ENCODE measurements around the gene B3GAT1.

The B3GAT1 gene

GRCh38 chr11:134441281-134441680, 29.2 kb upstream of the B3GAT1 start:
- DNase-seq (ENCODE audit: low spot score): no peak

- DNase-seq (ENCODE audit: low spot score): no peak
Measured at GRCh38 chr11:134440851-134441250, 28.8 kb upstream of the B3GAT1 start.

- DNase-seq (ENCODE audit: low spot score): no peak
Measured at GRCh38 chr11:134438542-134439537, 26.8 kb upstream of the B3GAT1 start.

- no peak for DNase-seq (ENCODE audit: low spot score)
Measured at GRCh38 chr11:134437821-134438220, 25.8 kb upstream of the B3GAT1 start.

GRCh38 chr11:134436781-134437180, 24.7 kb upstream of the B3GAT1 start:
- no peak for DNase-seq (ENCODE audit: low spot score)

GRCh38 chr11:134433806-134434205, 21.8 kb upstream of the B3GAT1 start:
- DNase-seq (ENCODE audit: low spot score): no peak

GRCh38 chr11:134433251-134433650, 21.2 kb upstream of the B3GAT1 start:
- DNase-seq (ENCODE audit: low spot score): no peak

GRCh38 chr11:134432776-134433175, 20.7 kb upstream of the B3GAT1 start:
- DNase-seq (ENCODE audit: low spot score): no peak

GRCh38 chr11:134429106-134429505, 17.1 kb upstream of the B3GAT1 start:
- no peak for DNase-seq (ENCODE audit: low spot score)

- DNase-seq (ENCODE audit: low spot score): no peak
Measured at GRCh38 chr11:134425816-134426536, 13.9 kb upstream of the B3GAT1 start.

GRCh38 chr11:134425413-134425812, 13.4 kb upstream of the B3GAT1 start:
- DNase-seq (ENCODE audit: low spot score): no peak

GRCh38 chr11:134423106-134423505, 11.1 kb upstream of the B3GAT1 start:
- DNase-seq (ENCODE audit: low spot score): no peak

GRCh38 chr11:134417871-134418840, 6.1 kb upstream of the B3GAT1 start:
- DNase-seq (ENCODE audit: low spot score): no peak

GRCh38 chr11:134416726-134417125, 4.7 kb upstream of the B3GAT1 start:
- no peak for DNase-seq (ENCODE audit: low spot score)

GRCh38 chr11:134414766-134415765, 3.0 kb upstream of the B3GAT1 start:
- no peak for DNase-seq (ENCODE audit: low spot score)

GRCh38 chr11:134413826-134414731, 2.0 kb upstream of the B3GAT1 start:
- DNase-seq (ENCODE audit: low spot score): no peak

- DNase-seq (ENCODE audit: low spot score): no peak
Measured at GRCh38 chr11:134413043-134413825, 1.2 kb upstream of the B3GAT1 start.

GRCh38 chr11:134410766-134411165, 1.3 kb downstream of the B3GAT1 start:
- DNase-seq (ENCODE audit: low spot score): no peak

Data from iPS-NIHi11 (cell line).